HL-60/S4 treated with retinoic acid at 250 ng/mL for 4 days and 3 days (cell line): ENCODE data around the gene SLC6A3.

Experiments
- in situ Hi-C: fragments of 300-500 bp; cut with MboI; formaldehyde crosslinking; loops from 2 replicates; pipeline ENCODE4 v1.7.0; 2022; ENCODE audit warnings: low sequenced_read_pairs

Gene SLC6A3

GRCh38 chr5:1409381-1410110 is 35.7 kb downstream of the SLC6A3 start:
- in situ Hi-C loops, result no loop called here

- in situ Hi-C loops, result no loop called here
Observed at GRCh38 chr5:1406681-1407640, 38.3 kb downstream of the SLC6A3 start.

GRCh38 chr5:1405539-1406530 is 39.4 kb downstream of the SLC6A3 start:
- in situ Hi-C loops, result no loop called here

GRCh38 chr5:1405121-1405520 is 40.1 kb downstream of the SLC6A3 start:
- in situ Hi-C loops, result no loop called here

GRCh38 chr5:1404062-1404461 is 41.2 kb downstream of the SLC6A3 start:
- in situ Hi-C loops, result no loop called here

GRCh38 chr5:1402611-1403255 is 42.5 kb downstream of the SLC6A3 start:
- in situ Hi-C loops, result no loop called here

GRCh38 chr5:1401536-1402138 is 43.6 kb downstream of the SLC6A3 start:
- in situ Hi-C loops, result no loop called here

- in situ Hi-C loops, result no loop called here
Observed at GRCh38 chr5:1400936-1401335, 44.3 kb downstream of the SLC6A3 start.

GRCh38 chr5:1400211-1400855 is 44.9 kb downstream of the SLC6A3 start:
- in situ Hi-C loops, result no loop called here

GRCh38 chr5:1399737-1400136 is 45.5 kb downstream of the SLC6A3 start:
- in situ Hi-C loops, result no loop called here

GRCh38 chr5:1396293-1396816 is 48.9 kb downstream of the SLC6A3 start:
- in situ Hi-C loops, result no loop called here

- in situ Hi-C loops, result no loop called here
Observed at GRCh38 chr5:1394881-1395860, 50.1 kb downstream of the SLC6A3 start.

GRCh38 chr5:1393571-1394501 is 51.4 kb downstream of the SLC6A3 start:
- in situ Hi-C loops, result no loop called here

- in situ Hi-C loops, result no loop called here
Observed at GRCh38 chr5:1392801-1393565, 52.3 kb downstream of the SLC6A3 start.

- in situ Hi-C loops, result no loop called here
Observed at GRCh38 chr5:1392261-1392660, 53.0 kb downstream of the SLC6A3 start.

GRCh38 chr5:1391691-1392090 is 53.5 kb downstream of the SLC6A3 start:
- in situ Hi-C loops, result no loop called here
